NCI-H446 (cell line): Measurements from ENCODE around the gene ACRV1.
"Not testable (repeated sequence)": the region's sequence is repeated elsewhere in the genome, so short reads cannot be mapped to it uniquely, and the experiment has no call there.

ENCODE experiments used
- DNase-seq, 2 experiments: peaks; one replicate each; lab custom pipeline; 2025; lab: John Stamatoyannopoulos, UW

ACRV1 gene

GRCh38 chr11:125680747-125681146 is at the start of gene ACRV1:
Gene ACRV1 (minus strand): TSS chr11:125680847. CDS start chr11:125680780, 67 bp downstream.
- no peak for DNase-seq

GRCh38 chr11:125728969-125729368 is 48.3 kb upstream of the ACRV1 start:
- no peak for DNase-seq

- DNase-seq: peak in 1 of 2 experiments; percentile 9
Measured at GRCh38 chr11:125724125-125724524, 43.5 kb upstream of the ACRV1 start.

- no peak for DNase-seq
Measured at GRCh38 chr11:125720781-125721180, 40.1 kb upstream of the ACRV1 start.

- not testable (repeated sequence) for DNase-seq
Measured at GRCh38 chr11:125704686-125705085, 24.0 kb upstream of the ACRV1 start.

GRCh38 chr11:125701858-125702621 is 21.4 kb upstream of the ACRV1 start:
- DNase-seq: no peak

- DNase-seq: no peak
Measured at GRCh38 chr11:125701018-125701610, 20.5 kb upstream of the ACRV1 start.

- DNase-seq: no peak
Measured at GRCh38 chr11:125694951-125695350, 14.3 kb upstream of the ACRV1 start.

- DNase-seq: no peak
Measured at GRCh38 chr11:125692887-125693286, 12.2 kb upstream of the ACRV1 start.

- DNase-seq: no peak
Measured at GRCh38 chr11:125690006-125690405, 9.4 kb upstream of the ACRV1 start.

- DNase-seq: no peak
Measured at GRCh38 chr11:125689274-125689859, 8.7 kb upstream of the ACRV1 start.

GRCh38 chr11:125688632-125689031 is 8.0 kb upstream of the ACRV1 start:
- DNase-seq: no peak

GRCh38 chr11:125688066-125688465 is 7.4 kb upstream of the ACRV1 start:
- DNase-seq: no peak

- DNase-seq: no peak
Measured at GRCh38 chr11:125685228-125685627, 4.6 kb upstream of the ACRV1 start.

- no peak for DNase-seq
Measured at GRCh38 chr11:125679837-125680236, 810 bp downstream of the ACRV1 start.

- DNase-seq: no peak
Measured at GRCh38 chr11:125679397-125679796, 1.2 kb downstream of the ACRV1 start.

GRCh38 chr11:125675196-125675595 is 5.5 kb downstream of the ACRV1 start:
- no peak for DNase-seq

GRCh38 chr11:125674210-125674609 is 6.4 kb downstream of the ACRV1 start:
- no peak for DNase-seq

GRCh38 chr11:125671561-125671960 is 9.1 kb downstream of the ACRV1 start:
- DNase-seq: no peak

GRCh38 chr11:125670172-125670571 is 10.5 kb downstream of the ACRV1 start:
- DNase-seq: no peak

GRCh38 chr11:125667151-125667550 is 13.5 kb downstream of the ACRV1 start:
- DNase-seq: no peak

- no peak for DNase-seq
Measured at GRCh38 chr11:125663910-125664309, 16.7 kb downstream of the ACRV1 start.

GRCh38 chr11:125662689-125663088 is 18.0 kb downstream of the ACRV1 start:
- no peak for DNase-seq
